Measurements from ENCODE around the gene FAM89B. TPM values are rescaled to one million over a fixed set of nuclear protein-coding genes. Genes with fewer than 3 reads are reported as not detected.

The FAM89B gene
- polyA plus RNA-seq, 3 donors: 51.3 to 139 (median 70.8) TPM

DNA sequence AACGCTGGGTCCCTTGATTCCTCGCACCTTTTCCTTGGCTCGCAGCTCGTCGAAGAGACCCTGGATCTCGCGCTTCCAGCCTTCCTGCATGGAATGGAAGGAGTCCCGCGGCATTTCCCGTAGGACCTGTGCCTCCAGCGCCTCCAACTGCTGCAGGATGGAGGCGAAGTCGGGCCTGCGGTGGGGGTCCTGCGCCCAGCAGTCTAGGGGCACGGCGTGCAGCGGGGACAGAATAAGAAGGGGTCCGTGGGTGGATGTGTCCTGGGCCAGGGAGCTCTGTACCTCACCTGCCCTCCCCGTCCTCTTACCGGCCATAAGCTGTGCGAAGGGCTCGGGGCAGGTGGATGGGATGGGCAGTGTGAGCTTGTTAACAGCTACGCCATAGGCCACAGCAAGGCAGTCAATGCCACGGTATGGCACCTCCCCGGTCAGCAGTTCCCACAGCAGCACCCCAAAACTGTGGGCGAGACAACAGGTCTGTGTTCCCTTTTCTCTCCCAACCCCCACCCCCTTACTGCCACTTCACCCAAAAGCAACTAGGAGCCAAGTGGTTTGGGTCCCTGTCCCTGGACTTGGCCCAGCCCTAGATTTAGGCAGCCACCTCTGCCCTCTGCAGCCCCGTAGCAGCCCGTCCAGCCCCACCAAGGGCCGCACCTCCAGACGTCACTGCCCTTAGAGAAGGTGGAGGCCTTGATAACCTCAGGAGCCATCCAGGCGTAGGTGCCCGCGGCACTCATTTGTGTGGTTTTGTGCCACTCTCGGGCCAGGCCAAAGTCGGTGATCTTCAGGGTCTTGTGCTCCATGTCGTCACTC, 35.5 kb downstream of the FAM89B start:
- Histone ChIP-seq H3K9me3 (replicated peaks in 1 of 2; ENCODE audit: control insufficient read depth in 1 of 2, insufficient read depth in 1 of 2, low read length in 2 of 2) (no peaks in the 10 kb centered on the region), H3K27ac (ENCODE audit: low read depth in 1 of 2, low read length in 2 of 2) (no peak overlapping the region), H2AFZ (ENCODE audit: insufficient read depth, low read depth, low read length, poor library complexity, severe bottlenecking) (no peak overlapping the region), H3K9ac (ENCODE audit: insufficient read depth, low read length, poor library complexity, severe bottlenecking) (no peak overlapping the region), H3K27me3 (ENCODE audit: control insufficient read depth in 2 of 2, insufficient read depth in 2 of 2, low read length in 2 of 2) (no peaks in the 10 kb centered on the region), H3K4me1 (ENCODE audit: control insufficient read depth in 1 of 2, insufficient read depth in 2 of 2, low read length in 2 of 2) (peaks cover 33 to 39% of the 10 kb centered on the region in 2 donors), H3K79me2 (ENCODE audit: insufficient read depth, low read length) (peaks cover 73% of the 10 kb centered on the region), H3K4me2 (replicated peaks; ENCODE audit: extremely low read depth, low read length, poor library complexity, severe bottlenecking) (no peak overlapping the region), H3K36me3 (replicated peaks in 1 of 2; ENCODE audit: control insufficient read depth in 1 of 2, insufficient read depth in 2 of 2, low read length in 2 of 2) (peaks cover 74 to 77% of the 10 kb centered on the region in 2 donors), H4K20me1 (ENCODE audit: insufficient read depth, low read length) (peaks cover 100% of the 10 kb centered on the region), H3K4me3 (replicated peaks in 1 of 3; ENCODE audit: low read depth in 2 of 3, low read length in 3 of 3) (no peak overlapping the region)
- Mint-ChIP-seq H3K36me3 (peaks cover 78 to 90% of the 10 kb centered on the region in 2 donors), H3K4me3 (peak overlapping the region in 1 of 2 donors; percentile 43), H3K27me3 (ENCODE audit: low read depth in 3 of 3) (no peaks in the 10 kb centered on the region), H3K9me3 (peaks cover 0 to 2% (median 0%) of the 10 kb centered on the region in 7 donors), H3K27ac (peak overlapping the region in 2 of 7 donors; percentile 69 to 87), H3K4me1 (peaks cover 35% of the 10 kb centered on the region)
- intact Hi-C loops (cut with micrococcal nuclease): no loop called here
- no peak for DNase-seq
- no peak for TF ChIP-seq CTCF (IDR thresholded peaks at IDR 0.05)
- 98% methylated on average over 37 of the region's 37 CpGs for WGBS (ENCODE audit: insufficient coverage)

DNA sequence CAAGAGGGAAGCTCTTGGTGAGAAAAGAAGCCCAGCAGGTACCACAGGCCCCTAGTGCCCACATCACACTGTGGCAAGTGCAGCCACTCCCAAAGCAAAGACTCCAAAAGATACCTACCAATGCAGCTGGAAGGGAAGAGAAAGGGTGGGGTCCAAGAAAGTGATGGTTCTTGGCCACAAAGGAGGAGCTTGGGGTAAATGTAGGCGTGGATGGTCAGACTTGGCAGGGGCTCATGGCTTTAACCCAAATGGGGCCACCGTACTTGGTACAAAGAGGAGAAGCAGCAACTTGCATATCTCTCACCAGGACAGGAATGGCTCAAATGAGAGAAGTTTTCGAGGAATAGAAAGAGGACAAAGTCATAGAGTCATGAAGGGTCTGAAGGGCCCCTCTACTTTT, 36.9 kb downstream of the FAM89B start:
- no peak overlapping the region for H3K4me2 ChIP-seq (replicated peaks; ENCODE audit: extremely low read depth, low read length, poor library complexity, severe bottlenecking)
- WGBS (ENCODE audit: insufficient coverage): 85% methylated on average over 2 of the region's 3 CpGs
- H3K27ac ChIP-seq (ENCODE audit: low read depth in 1 of 2, low read length in 2 of 2): peak overlapping the region in 1 of 2 donors; percentile 96
- H3K4me3 Mint-ChIP-seq: no peak overlapping the region
- H3K9me3 ChIP-seq (replicated peaks in 1 of 2; ENCODE audit: control insufficient read depth in 1 of 2, insufficient read depth in 1 of 2, low read length in 2 of 2): no peaks in the 10 kb centered on the region
- peaks cover 40% of the 10 kb centered on the region for H3K4me1 Mint-ChIP-seq
- H3K27ac Mint-ChIP-seq: peak overlapping the region in 3 of 7 donors; percentile 57 to 97 (median 80)
- H3K4me1 ChIP-seq (ENCODE audit: control insufficient read depth in 1 of 2, insufficient read depth in 2 of 2, low read length in 2 of 2): peaks cover 39 to 47% of the 10 kb centered on the region in 2 donors
- H3K36me3 Mint-ChIP-seq: peaks cover 64 to 79% of the 10 kb centered on the region in 2 donors
- H3K9me3 Mint-ChIP-seq: peaks cover 0 to 2% (median 0%) of the 10 kb centered on the region in 7 donors
- H3K79me2 ChIP-seq (ENCODE audit: insufficient read depth, low read length): peaks cover 86% of the 10 kb centered on the region
- TF ChIP-seq CTCF (IDR thresholded peaks at IDR 0.05): no peak
- no peaks in the 10 kb centered on the region for H3K27me3 Mint-ChIP-seq (ENCODE audit: low read depth in 3 of 3)
- intact Hi-C loops (cut with micrococcal nuclease): no loop called here
- DNase-seq: no peak
- H3K4me3 ChIP-seq (replicated peaks in 1 of 3; ENCODE audit: low read depth in 2 of 3, low read length in 3 of 3): peak overlapping the region in 1 of 3 experiments; percentile 96
- no peak overlapping the region for H3K9ac ChIP-seq (ENCODE audit: insufficient read depth, low read length, poor library complexity, severe bottlenecking)
- H3K27me3 ChIP-seq (ENCODE audit: control insufficient read depth in 2 of 2, insufficient read depth in 2 of 2, low read length in 2 of 2): no peaks in the 10 kb centered on the region
- H3K36me3 ChIP-seq (replicated peaks in 1 of 2; ENCODE audit: control insufficient read depth in 1 of 2, insufficient read depth in 2 of 2, low read length in 2 of 2): peaks cover 60 to 63% of the 10 kb centered on the region in 2 donors
- H2AFZ ChIP-seq (ENCODE audit: insufficient read depth, low read depth, low read length, poor library complexity, severe bottlenecking): no peak overlapping the region
- peaks cover 98% of the 10 kb centered on the region for H4K20me1 ChIP-seq (ENCODE audit: insufficient read depth, low read length)
